HG02840 (cell line): ENCODE measurements around the gene CEP85.
A peak's percentile ranks its signal among the peaks of the same experiment; 100 is the strongest.

ENCODE experiments used
- ATAC-seq: cut with Tn5 transposase; IDR thresholded peaks from one replicate; pipeline ENCODE4 v1.9.1; 2021; ENCODE audit warnings: mild to moderate bottlenecking, moderate library complexity, moderate number of reproducible peaks; ENCODE audit not compliant: unreplicated experiment, low FRiP score

The CEP85 gene, protein sequence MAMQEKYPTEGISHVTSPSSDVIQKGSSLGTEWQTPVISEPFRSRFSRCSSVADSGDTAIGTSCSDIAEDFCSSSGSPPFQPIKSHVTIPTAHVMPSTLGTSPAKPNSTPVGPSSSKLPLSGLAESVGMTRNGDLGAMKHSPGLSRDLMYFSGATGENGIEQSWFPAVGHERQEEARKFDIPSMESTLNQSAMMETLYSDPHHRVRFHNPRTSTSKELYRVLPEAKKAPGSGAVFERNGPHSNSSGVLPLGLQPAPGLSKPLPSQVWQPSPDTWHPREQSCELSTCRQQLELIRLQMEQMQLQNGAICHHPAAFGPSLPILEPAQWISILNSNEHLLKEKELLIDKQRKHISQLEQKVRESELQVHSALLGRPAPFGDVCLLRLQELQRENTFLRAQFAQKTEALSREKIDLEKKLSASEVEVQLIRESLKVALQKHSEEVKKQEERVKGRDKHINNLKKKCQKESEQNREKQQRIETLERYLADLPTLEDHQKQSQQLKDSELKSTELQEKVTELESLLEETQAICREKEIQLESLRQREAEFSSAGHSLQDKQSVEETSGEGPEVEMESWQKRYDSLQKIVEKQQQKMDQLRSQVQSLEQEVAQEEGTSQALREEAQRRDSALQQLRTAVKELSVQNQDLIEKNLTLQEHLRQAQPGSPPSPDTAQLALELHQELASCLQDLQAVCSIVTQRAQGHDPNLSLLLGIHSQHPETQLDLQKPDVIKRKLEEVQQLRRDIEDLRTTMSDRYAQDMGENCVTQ

DNA sequence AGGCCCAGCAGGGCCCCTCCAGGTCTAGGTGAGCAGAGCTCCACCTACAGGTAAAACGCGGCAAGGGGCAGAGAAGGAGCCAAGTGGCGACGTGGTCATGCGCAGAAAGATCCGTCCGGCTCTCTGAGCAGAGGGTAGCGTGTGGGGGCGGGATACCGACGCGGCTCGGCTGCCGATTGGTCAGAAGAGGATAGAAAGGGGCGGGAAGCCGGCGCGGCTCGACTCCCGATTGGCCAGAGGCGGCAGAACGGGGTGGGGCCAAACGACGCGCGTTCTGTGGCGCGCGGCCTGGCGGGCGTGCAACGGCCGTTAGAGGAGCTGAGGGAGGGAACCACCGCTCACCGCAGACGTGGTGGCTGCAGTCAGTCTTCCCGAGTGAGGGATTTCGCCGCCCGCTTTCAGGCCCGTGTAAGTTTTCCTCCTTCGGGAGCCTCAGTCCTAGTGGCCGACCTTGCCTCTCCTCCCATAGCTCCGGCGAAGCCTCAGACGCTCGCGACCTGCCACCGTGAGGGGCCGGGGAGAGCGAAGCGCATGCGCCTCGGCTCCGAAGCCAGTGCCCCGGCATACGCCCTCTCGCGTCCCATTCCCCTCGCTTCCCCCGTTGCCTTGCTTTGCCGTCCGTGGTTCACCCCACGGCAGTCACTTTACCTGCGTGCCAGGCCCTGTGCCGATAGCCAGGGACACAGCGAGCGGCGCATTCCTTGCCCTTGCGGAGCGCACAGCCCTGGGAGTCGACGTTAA lies at the start of gene CEP85:
Gene CEP85 (plus strand): TSS at position 298 of the 741 bp plus-strand sequence. CDS start 5,584 bp downstream, outside the sequence.
- ATAC-seq: peak; percentile 90

DNA sequence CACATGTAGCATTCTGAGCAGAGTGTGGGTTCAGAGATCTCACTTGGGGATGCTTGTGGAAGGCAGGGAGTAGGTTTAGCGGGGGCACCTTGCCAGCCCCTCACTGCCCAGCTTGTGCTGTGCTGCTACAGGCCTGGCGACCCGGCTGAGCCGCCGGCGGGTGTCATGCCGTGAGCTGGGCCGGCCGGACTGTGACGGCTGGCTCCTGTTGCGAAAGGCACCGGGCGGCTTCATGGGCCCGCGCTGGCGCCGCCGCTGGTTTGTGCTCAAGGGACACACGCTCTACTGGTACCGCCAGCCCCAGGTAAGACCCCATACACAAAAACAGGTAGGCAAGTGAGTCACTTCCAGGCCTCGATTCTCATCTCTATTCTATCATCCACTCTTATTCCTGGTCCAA lies 49.1 kb upstream of the CEP85 start:
- ATAC-seq: no peak

DNA sequence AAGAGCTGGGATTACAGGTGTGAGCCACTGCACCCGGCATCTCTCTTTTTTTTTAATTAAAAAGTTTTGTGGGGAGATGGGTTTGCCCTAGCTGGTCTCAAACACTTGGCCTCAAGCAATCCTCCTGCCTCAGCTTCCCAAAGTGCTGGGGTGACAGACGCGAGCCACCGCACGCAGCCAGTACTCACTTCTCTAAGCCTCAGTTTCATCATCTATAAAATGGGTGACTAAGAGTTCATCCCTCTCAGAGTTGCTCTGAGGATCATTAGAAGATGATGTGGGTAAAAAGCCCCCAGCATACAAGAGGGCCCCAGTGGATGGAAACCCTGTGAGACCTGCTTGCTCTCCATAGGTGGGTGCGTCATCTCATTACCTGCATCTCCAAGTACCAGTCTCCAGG lies 46.1 kb upstream of the CEP85 start:
- no peak for ATAC-seq

DNA sequence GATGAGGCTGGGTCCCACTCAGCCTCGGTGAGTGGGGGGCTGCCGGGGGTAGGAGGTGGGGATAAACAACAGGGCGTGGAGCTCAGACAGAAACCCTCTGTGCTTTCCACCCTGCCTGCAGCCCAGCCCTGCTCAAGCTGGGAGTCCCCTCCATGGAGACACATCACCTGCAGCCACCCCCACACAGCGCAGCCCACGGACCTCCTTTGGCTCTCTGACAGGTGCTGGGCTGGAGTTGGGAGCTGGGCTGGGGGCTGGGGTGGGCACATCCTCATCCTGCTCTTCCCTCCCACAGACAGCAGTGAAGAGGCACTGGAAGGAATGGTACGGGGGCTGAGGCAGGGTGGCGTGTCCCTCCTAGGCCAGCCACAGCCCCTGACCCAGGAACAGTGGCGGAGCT lies 45.5 kb upstream of the CEP85 start:
- ATAC-seq: no peak

DNA sequence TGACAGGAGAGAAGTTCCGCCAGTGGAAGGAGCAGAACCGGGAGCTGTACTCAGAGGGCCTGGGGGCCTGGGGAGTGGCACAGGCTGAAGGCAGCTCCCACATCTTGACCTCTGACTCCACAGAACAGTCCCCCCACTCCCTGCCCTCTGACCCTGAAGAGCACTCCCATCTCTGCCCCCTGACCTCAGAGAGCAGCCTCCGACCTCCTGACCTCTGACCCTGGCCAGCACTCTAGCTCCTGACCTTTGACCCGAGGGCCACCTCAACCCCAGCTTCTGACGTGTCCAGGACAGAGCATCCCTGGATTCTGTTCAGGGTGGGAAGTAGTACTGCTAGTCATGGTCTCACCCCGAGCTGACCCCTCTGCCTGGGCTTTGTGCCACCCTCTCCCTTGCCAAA lies 44.7 kb upstream of the CEP85 start:
- ATAC-seq: no peak

DNA sequence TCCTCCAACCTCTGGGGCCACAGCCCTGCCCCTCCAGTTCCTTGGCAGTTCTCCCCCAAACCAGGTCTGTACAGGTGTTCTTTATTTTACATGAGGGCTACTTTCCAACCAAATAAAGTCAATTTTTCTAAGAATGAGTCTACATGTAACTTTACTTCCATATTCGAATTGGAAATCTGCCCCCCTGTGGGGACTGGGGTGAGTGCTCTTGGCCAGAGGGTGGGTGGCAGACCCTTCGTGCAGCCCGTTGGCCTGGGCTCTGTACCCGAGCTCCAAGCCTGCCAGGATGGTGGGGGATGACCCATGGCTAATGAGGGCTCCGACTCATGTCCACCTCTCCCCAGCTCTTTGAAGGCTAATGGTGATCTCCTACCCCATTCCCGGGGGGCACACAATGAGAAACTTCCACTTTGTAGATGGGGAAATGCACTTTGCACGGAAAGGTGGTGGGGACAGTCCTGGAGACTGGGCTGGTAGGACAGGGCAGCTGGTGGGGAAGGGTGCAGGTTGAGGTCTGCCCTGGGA lies 44.2 kb upstream of the CEP85 start:
- no peak for ATAC-seq

DNA sequence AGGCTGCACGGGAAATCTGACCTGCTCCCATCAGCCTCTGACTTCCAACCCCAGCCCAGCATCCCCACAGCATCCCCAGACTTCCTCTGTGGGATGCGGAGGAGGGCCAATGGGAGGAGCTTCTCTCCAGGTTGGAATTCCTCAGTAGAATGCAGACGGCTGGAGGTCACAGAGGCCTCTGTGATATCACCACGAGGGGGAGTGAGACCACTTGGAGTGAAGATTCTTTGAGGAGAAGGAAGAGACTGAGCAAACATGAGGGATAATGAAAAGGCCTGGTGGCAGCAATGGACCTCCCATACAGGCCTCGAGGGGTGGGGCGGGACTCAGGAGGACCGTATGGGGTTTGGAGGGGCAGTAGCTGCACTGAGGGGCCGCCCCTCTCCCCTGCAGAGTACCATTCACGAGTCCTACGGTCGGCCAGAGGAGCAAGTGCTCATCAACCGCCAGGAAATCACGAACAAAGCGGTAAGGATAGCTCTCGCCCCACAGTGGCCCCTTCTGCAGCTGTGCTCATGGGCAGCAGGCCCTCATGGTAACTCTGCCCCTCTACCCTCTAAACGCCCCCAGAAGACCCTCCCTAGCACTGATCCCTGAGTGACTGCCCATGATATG lies 43.5 kb upstream of the CEP85 start, which contains the start of gene CATSPER4:
Gene CATSPER4 (plus strand): TSS at position 230 of the 615 bp plus-strand sequence. CDS start 26 bp downstream, at position 256.
- no peak for ATAC-seq

- ATAC-seq: no peak
These were observed 42.3 kb upstream of the CEP85 start for GRCh38 chr1:26191739-26192138.

- ATAC-seq: no peak
These were observed 38.2 kb upstream of the CEP85 start for GRCh38 chr1:26195805-26196204.

DNA sequence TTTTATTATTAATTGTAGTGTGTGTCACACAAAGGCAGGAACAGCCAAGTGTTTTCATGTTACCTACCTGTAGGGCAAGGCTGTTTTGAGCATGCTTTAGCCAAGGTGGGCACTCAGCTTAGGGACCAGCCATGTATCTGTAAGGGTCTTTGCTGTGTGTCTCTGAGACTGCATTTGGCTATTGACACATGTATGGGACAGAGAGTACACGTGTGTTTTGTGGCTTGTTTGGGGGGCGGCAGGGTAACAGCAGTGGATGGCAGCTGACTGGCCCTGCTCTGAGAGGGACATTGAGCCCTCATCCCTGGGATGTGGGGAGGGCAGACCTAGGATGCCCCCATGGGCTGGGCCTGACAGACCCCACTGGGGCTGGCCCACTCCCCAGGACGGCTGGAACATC lies 36.7 kb upstream of the CEP85 start:
- no peak for ATAC-seq

- ATAC-seq: no peak
These were observed 36.2 kb upstream of the CEP85 start for GRCh38 chr1:26197813-26198212.

- ATAC-seq: no peak
These were observed 33.6 kb upstream of the CEP85 start for GRCh38 chr1:26200413-26200812.

- ATAC-seq: no peak
These were observed 30.2 kb upstream of the CEP85 start for GRCh38 chr1:26203642-26204318.

- no peak for ATAC-seq
These were observed 23.7 kb upstream of the CEP85 start for GRCh38 chr1:26210147-26210870.

- no peak for ATAC-seq
These were observed 21.3 kb upstream of the CEP85 start for GRCh38 chr1:26212726-26213125.

DNA sequence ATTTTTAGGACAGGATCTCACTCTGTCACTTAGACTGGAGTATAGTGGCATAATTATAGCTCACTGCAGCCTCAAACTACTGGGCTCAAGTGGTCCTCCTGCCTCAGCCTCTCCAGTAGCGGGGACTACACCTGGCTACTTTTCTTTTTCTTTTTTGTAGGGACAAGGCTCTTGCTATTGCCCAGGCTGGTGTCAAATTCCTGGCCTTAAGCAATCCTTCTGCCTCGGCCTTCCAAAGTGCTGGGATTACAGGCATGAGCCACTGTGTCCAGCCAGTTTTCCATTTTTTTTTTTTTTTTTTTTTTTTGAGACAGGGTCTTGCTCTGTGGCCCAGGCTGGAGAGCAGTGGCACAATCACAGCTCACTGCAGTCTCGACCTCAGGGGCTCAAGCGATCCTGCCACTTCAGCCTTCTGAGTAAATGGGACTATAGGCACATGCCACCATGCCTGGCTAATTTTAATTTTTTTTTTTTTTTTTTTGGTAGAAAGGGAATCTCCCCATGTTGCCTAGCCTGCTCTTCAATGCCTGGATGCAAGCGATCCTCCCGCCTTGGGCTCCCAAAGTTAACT lies 20.6 kb upstream of the CEP85 start:
- no peak for ATAC-seq

- ATAC-seq: no peak
These were observed 18.8 kb upstream of the CEP85 start for GRCh38 chr1:26215246-26215645.

DNA sequence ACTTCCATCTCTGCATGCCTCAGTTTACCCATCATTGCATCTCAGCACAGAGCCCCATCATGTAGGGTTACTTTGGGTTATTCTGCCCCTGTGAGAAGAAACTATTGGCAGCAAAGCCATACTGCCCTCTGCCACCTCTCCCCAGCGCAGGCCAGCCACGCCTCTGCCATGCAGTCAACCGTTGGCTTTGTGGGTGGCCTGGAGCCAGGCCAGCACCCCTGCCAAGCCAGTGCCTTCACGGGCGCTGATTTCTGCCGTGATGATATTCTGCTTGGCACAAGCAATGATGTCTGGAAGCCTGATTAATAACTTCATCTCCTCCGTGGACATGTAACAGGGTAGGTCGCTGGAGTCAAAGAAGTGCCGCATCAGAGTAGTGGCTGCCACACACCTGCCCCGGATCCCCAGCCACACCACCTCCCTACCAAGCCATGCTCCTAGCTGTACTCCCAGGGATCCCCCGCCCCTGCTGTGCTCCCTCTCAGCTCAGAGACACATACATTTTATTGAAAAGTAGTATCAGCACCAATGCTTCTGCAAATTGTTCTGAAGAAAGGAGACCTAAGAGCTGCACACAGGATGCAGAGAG lies 15.0 kb upstream of the CEP85 start:
- ATAC-seq: no peak
